ENCODE results near the gene LMF2.
A peak's percentile ranks its signal among the peaks of the same experiment; 100 is the strongest.

The LMF2 gene

DNA sequence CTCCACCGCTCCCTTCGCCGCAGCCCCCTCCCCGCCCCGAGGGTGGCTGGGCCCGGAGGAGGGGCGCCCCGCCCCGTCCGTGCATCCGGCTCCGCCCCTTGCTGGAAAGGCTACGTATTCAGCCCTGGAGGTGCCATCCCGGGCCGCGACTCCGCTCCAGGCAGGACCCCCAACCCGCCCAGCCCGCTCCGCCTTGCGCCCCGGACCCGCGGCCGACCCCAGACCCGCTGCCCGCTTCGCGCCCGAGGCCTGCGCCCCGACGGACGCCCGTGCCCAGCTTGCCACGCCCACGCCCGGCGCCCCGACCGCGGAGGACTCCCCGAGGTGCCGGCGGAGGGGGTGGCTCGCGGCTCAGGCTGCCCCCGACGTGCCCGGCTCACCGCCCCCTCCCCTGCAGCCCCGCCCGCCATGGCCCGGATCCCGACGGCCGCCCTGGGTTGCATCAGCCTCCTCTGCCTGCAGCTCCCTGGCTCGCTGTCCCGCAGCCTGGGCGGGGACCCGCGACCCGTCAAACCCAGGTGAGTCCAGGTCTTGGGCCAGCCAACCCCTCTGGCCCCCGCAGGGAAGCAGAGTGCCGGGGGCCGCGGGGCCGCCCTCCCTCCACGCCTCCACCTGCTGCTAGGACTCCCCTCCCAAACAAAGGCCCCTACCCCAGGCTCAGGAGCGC is 25.9 kb downstream of the LMF2 start, which contains the start of gene ADM2:
TSS of gene ADM2 (plus strand) at position 104 of the 667 bp plus-strand sequence. CDS start at position 409, 305 bp downstream.
- DNase-seq = peak; percentile 81

DNA sequence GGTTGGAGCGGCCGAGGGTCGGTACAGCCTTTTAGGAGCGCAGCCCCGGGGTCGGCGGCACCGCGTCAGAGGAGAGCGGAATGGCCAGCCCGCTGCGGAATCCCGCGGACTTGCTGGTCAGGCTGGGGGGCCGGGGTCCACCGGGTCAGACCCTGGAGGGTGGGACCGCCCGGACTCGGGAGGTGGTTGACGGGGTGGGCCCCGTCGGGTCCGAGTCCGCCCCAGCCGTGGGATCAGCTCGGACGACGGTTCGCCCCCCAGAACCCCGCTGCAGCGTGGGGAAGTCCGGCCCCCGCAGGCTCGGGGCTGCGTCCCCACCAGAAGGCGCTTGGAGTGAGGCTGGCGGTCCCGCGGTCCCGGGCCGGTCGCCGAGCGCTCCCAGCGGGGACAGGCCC is 26.5 kb downstream of the LMF2 start:
- no peak for DNase-seq

DNA sequence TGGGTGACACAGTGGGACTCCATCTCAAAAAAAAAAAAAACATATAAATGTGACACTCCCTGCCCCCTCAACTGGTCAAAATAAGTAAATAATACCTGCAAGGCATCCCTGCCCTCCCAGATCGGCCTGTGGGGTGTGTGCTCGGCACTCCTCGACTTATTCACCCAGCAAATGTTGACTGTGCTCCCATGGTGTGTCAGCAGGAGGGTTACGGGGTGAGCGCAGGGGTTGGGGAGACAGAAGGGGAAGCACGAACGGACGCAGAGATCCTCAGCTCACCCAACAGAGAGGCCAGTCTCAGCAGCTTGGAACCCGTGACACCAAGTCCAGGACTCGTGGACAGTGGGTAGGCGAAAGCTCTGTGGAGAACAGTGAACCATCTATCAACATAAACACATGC is 27.8 kb downstream of the LMF2 start:
- DNase-seq = no peak

DNA sequence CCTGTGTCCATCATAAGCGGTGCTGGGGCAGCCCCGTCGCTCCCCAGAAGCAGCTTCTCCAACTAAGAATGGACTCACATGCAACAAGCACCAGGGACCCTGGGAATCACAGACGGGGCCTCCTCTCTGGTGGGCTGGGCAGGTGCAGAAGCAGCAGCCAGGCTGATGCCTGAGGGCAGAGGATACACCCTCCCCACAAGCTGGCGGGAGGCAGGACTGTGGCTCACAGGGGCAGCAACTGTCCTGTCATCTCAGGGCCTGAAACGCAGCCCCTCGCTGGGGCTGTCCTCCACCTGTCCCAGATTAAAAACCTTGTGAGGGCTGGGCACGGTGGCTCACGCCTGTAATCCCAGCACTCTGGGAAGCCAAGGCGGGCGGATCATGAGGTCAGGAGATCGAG is 29.6 kb downstream of the LMF2 start:
- no peak for DNase-seq

DNA sequence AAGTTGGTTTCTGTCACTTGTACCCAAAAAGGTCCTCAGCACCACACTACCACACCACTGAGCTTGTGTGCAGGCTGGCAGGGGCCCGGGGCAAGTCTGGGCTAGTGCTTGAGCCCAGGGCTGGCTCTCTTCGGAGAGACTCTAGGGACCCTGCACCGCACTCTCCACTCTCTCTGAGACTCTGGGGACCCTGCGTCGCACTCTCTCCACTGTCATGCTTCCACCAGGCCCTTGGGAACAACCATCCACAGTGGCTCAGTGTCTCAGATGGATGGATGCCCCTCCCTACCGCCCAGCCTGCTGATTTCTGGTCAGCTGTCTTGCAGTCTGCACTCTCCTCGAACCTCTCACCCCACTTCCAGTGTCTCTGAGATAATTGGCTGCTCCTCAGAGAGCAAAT is 30.6 kb downstream of the LMF2 start:
- DNase-seq = no peak

DNA sequence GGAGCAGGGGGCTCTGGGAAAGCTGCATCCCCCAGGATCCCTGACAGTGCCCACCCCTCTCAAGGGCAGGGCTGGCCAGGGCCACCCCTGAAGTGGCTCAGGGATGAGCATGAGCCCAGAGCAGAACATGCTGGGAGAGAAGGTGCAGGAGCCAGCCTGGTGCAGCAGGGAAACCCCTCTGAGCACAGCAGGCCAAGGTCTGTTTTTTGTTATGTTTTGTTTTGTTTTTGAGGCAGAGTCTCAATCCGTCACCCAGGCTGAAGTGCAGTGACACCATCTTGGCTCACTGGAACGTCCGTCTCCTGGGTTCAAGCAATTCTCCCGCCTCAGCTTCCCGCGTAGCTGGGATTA is 31.9 kb downstream of the LMF2 start:
- no peak for DNase-seq

DNA sequence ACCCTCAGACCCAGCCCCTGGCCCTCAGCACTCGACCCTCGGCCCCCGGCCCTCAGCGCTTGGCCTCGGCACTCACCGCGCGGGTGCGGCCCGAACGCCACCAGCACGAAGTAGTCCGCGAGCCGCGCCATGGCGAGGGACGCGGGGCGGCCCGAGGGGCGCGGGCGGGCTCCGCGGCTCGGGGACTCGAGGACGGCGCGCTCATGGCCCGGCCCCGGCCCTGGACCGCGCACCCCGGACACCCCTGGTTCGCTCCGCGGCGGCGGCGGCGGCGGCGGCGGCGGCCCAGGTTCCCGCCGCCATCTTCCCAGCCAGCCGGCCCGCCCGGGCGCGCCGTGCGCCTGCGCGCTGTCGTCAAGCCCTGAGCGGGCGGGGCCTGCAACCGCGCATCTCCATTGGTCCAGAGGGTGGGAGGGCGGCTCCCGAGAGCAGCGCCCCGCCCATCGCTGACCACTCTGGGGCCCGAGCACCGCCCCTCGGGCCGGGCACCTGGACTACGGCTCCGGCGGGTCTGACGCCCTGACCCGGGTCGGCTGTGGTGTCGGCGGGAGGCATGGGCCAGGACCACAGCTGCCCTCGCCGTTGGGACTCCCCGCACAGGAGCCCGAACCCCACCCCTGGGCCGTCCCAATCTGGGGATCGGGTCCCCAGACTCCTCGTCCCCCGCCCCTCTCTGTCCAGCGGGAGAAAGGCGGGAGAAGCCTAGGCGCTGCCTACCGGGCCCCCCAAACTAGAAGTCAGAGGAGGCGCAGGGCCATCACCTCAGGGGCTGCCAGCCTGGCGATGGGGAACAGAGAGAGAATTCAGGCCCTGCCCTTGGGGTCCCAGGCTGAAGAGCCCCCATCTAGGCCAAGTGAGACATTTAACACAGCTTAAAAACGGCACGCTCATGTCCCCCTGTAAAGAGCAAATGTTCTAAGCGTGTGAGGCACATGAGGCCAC is 32.5 kb downstream of the LMF2 start, which contains the start of gene SBF1:
TSS of gene SBF1 (minus strand) at position 326 of the 942 bp plus-strand sequence. CDS start at position 131, 195 bp downstream.
- DNase-seq = peak; percentile 93

DNA sequence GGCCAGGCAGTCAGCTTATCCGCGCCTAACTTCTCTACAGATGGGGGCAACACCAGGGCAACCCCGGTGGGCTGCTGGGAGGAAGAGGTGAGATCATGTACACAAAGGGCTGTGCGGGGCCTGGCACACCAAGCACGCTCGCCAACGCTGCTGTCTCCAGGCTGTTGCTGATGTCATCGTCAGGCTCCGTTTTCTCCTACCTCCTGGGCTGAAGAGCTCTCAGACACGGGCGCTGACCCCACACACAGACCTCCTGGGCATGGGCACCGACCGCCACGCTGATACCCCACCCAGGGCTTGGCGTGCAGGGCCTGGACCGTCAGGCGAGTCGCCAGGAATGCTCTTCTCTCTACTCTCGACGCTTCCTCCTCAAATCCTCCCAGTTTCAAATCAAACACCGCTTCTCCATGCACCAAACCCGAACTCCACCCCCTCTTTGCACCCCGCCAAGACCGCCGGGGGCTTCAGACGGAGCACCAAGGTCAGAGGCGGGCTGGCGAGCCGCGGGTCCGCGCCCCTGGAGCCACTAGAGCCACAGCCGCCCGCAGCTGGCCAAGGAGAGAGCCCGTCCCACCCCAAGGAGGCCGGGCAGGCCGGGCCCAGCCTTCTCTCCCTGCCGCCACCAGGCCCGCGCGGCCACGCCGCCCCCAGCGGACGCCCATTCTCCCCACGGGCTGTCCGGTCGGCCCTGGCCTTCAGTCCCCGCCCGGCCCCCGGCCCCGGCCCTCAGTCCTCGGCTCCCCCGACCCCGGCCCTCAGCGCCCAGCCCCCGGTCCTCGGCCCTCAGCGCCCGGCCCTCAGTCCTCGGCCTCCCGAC is 33.4 kb downstream of the LMF2 start:
- DNase-seq = no peak

DNA sequence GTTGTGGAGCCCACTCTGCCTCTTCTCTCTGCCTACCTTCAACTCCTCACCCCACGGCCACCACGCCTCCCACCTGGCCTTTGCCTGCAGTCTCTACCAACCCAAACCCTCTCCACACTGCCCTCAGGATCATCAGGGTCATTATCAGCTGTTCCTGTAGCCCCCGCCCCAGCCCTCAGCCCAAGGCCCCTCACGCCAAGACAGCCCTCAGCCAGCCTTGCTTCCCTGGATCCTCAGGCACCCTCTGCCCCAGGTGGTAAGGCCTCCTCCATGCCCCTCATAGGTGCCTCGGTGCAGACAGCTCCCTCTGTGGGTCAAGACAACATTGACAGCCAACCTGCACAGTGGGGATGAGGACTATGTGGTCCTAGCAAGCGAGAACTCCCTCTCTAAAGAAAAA is 34.4 kb downstream of the LMF2 start:
- DNase-seq = no peak

DNA sequence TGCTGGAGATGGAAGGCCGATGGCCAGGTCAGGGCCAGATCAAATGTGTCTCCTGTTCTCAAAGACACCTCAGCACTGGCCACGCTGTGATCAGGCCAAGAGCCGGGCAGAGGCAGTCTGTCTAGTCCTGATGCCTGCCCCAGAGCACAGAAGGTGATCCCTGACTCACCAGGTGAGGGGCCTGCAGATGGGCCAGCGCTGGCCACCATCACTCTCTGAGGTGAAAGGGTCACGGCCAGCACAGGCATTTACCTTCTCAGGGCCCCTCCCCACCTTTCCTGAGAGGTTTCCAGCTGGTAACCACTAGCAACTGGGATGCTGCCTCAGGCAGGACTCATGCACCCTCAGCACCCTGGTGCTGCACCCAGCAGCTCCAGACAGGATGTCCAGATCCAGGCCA is 35.5 kb downstream of the LMF2 start:
- no peak for DNase-seq

DNA sequence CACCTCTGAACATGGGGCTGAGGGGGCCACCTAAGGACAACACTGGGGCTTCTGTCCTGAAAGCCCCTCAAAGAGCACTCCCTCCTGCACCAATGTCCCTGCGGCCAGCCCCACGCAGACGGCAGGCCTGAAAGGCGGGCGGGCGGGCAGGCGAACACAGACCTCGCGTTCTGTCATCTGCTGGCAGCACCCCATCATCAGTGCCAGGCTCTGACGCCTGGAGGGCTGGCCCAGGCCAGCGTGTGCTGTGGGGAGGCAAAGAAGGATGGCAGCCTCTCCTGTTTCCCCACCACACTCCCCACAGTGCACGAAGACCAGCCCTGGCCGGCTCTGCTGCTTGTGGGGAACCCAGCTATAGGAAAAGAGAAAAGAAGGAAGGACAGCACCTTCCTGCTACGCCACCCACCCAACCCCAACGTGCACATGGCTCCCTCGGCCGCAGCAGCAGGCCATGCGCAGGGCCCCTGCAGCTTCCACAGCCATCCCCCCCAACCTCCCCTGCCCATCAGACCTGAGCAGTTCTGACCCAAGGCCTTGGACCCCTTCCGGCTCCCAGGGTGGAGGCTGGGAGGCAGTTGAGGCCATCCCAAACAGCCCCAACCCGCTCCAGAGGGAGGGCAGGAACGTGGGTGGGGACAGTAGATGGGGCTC is 36.2 kb downstream of the LMF2 start:
- no peak for DNase-seq

DNA sequence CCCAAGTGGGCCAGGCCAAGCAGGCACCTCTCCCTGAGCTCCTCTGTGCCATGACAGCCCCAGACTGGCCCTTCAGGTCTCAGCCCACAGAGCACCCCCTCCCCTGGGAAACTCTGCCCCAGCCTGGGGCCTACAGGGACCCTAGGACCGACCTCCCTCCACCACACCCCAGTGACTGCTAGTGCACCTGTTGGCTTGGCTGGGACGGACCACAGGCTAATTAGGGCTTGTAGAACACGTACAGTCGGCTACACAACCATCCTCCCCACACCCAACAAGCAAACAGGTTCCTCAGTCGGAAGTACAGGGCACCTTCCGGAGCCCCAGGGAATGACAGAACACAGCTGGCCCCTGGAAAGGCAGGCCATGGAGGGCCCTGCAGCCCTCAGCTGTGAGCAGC is 37.0 kb downstream of the LMF2 start:
- DNase-seq = no peak

DNA sequence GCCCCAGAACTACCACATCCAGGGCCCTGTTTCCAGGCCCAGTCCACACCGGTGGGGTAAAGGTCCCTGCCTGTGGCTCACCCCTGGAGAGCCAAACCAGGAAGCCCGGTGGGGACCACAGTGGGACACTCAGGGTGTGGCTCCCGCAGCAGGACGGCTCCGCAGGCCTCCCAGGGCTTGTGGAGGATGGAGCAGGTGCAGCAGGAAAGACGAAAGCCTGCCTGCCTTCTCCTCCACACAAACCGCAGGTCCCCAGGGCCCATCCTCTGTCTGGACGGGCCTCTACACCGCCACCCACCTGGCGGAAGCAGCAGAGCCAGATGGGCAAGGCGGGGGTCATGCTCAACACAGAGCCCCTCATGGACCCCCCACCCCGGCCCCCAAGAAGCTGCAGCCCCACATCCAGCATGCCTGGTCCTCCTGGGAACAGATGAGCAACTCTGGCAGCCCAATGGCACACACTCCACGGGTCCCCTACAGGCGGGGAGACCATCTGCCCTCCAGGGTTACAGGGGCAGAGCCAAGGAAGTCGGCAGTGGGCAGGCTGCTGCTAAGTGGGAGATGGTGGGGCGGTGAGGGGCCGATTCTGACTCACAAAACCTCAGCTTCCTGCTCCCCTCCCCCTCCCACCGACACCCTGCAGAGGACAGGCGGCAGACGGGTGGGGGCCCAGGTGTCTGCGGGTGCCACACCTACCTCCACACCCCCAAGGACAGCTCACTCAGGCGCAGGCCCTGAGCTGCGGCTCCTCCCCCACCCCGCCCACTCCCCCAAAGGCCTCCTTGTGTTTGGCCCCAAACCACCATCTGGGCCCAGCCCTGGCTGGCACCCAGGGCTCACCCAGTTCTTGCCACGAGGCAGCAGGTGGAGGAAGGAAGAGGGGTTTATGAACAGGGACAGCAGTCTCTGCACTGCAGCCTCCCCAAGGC is 37.9 kb downstream of the LMF2 start:
- DNase-seq = no peak

DNA sequence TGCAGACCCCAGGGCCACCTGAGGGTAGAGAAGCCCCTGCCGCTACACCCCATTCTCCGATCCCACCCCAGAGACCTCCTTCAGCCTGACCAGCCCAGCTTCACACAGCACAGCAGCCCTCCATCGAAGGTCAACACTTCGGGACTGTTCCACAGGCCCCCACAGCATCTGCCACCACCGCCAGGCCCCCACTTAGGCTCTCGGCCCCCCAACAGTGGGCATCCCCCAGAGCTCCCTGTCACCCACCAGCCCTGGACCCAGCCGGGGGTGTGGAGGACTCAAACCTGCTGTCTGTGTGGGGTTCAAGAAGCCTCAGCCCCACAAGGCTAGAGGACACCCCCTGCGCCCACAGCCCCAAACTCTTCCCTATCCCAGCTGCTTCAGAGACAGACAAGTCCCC is 38.9 kb downstream of the LMF2 start:
- DNase-seq = no peak

DNA sequence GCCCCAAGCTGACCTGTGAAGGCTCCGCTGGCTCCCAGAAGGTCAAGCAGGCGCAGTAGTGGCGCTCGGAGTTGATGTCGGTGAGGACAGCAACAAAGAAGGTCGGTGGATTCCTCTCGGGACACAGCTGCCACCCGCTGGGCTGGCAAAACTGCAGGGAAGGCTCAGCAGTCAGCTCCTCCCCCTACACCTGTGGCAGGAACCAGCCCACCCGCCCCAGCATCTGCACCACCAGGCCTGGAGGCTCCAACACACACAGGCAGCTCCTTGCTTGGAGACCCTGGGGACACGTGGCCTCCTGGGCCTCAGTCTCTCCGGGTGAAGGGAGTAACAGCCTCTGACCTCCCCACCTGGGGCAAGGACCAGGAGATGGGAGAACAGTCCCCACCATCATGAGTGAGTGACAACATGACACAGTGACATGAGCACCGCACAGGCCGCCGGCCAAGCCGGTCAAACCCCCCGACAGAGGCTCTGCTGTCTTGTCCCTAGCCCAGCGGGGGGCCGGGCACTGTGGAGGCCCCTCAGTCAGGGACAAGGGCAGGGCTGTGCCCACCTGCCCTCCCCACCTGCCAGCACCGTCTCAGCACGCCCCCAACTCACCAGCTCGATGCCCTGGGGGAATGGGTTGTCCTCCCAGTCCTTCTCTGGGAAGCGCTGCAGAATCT is 39.6 kb downstream of the LMF2 start:
- DNase-seq = no peak

DNA sequence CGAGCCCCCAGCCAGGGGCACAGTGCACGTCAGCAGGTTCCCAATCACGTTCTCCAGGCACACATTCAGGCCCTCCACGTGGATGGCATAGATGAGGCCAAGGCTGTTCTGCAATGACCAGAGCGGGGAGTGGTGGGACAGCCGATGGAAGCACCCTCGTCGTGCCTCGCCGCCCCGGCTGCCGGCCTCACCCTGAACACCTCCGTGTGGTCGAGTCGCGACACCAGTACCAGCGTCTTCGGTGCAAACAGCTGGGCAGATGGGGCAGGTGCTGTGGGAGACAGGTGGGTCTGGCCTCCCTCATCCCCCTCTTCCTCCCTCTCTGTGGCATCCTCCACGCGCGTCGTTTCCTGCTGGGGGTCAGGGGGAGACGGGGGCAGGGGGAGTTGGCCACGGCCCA is 40.2 kb downstream of the LMF2 start:
- DNase-seq = no peak

DNA sequence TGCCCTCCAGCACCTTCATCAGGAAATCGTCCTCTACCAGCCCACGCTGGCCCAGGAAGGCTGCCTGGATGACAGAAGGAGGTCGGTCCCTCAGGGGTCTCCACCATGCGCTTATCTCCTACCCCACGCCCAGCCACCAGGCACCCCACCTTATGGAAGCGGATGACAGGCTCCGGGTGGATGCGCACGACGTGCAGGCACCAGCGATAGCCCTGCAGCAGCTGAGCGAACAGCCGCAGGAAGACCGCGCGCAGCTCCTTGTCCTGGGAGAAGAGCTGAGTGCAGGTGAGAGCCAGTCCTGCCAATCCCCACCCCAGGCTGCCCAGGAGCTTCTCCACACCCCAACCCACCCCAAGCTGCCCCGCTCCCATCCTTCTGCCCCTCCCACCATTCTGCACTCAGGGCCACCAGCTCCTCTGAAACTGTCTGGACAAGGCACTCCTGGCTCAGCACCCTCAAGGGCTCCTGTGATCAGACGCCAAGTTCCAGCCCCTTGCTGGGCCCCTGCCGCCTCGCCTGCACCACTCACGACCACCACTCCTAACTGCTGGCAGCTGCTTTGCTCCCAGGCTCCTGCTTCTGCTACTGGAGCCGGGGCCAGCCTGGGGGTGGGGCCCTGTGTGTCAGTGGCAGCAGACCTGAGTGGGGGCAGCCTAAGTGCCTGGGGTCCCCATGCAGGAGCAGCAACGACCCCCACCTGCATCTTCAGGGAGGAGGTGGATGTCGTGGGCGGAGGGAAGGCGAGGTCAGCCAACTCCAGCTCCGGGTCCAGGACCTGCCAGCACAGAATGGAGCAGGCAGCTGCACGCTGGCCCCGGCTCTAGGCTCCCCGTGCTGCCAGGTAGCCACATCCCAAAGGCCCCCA is 42.2 kb downstream of the LMF2 start:
- no peak for DNase-seq

DNA sequence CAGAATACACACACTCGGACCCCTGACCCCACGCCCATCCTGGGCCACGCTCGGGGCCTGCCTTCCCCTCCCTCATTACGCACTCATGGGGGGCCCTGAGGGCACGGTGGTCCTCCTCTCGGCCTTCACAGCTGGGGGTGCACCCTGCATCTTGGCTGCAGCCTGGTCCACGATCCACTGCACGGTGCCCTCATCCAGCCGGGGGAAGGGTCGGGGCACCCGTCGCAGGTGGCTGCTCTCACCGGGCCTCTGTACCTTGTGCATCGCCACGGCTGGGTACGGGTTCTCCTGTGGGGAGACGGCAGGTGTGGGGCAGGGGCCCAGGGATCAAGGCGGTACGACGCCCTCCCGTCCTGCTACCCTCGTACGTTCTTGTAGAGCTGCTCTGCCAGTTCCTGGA is 43.1 kb downstream of the LMF2 start:
- DNase-seq = no peak

DNA sequence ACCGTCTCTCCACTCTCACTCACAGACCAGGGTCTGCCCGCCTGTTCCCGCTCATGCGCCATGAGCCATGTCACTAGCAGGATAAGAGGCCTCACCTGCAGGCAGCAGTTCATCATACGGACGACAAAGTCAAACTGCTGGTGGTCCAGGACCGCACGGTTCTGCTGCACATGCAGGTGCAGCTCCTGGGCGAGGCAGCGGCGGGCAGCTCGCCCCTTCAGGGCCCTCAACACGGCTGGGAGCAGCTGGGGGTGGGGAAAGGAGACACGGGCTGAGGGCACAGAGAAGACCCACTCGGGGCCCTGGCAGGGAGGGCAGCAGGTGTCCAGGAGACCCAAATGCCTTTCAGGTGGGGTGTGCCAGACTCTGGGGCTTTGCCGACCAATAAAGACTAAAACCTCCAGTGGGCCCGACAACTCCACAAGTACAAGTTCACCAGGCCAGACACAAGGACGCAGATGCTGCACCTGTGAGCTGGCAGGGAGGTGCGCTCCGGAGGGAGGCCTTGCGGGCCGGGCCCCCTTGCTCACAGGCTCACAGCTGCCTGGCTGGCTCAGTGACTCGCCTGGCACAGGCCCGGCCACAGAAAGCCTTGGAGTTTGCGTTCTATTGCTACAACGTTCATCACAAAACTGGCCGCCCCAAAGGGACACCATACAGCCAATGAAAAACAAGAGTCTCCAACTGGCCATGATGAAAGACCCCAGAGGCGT is 44.2 kb downstream of the LMF2 start:
- no peak for DNase-seq

Measured in islet precursor cell (in vitro differentiated cells).